DND-41 (cell line): Measurements from ENCODE around the gene KANSL1.

Experiments
- ATAC-seq: fragments of 200-7000 bp; cut with Tn5 transposase; 3 replicates; pipeline ENCODE4 v1.9.1; 2021; ENCODE audit warnings: low read depth; ENCODE audit not compliant: insufficient read depth
- DNase-seq: peaks from one replicate; pipeline ENCODE4 v3.0.0-alpha.2; 2020
- H2AFZ ChIP-seq: 2 replicates; pipeline ENCODE4 v1.6.0; 2012; ENCODE audit warnings: low read depth, low read length
- H3K27ac ChIP-seq: 2 replicates; pipeline ENCODE4 v1.5.1; 2012; ENCODE audit warnings: low read length, inconsistent platforms
- H3K27me3 ChIP-seq: fragments of 200-600 bp; sonication (generic); 2 replicates; pipeline ENCODE4 v1.6.0; 2012; ENCODE audit warnings: low read length, mild to moderate bottlenecking, inconsistent platforms; ENCODE audit not compliant: insufficient read depth, poor library complexity
- H3K36me3 ChIP-seq: 2 replicates; pipeline ENCODE4 v1.5.1; 2012; ENCODE audit warnings: low read length, inconsistent platforms; ENCODE audit not compliant: insufficient read depth
- H3K4me1 ChIP-seq: 2 replicates; pipeline ENCODE4 v1.5.1; 2012; ENCODE audit warnings: mild to moderate bottlenecking, low read length; ENCODE audit not compliant: insufficient read depth
- H3K4me2 ChIP-seq: 2 replicates; pipeline ENCODE4 v1.6.0; 2012; ENCODE audit warnings: mild to moderate bottlenecking, moderate library complexity, low read length, inconsistent platforms; ENCODE audit not compliant: insufficient read depth
- H3K4me3 ChIP-seq, 2 experiments: fragments of 200-600 bp in 1 of 2; shearing (Covaris generic) in 1 of 2; 2 replicates each; pipeline ENCODE4 v1.5.1; 2012 to 2016; ENCODE audit warnings: inconsistent platforms in 2 of 2, low read length in 2 of 2, mild to moderate bottlenecking in 2 of 2, low read depth in 1 of 2, moderate library complexity in 1 of 2
- H3K79me2 ChIP-seq: 2 replicates; pipeline ENCODE4 v1.6.0; 2012; ENCODE audit warnings: low read length, inconsistent platforms; ENCODE audit not compliant: insufficient read depth
- H3K9ac ChIP-seq: 2 replicates; pipeline ENCODE4 v1.6.0; 2012; ENCODE audit warnings: low read depth, mild to moderate bottlenecking, inconsistent platforms, low read length, moderate library complexity
- H3K9me3 ChIP-seq: 2 replicates; pipeline ENCODE4 v1.5.1; 2012; ENCODE audit warnings: low read length, moderate library complexity, mild to moderate bottlenecking, inconsistent platforms; ENCODE audit not compliant: insufficient read depth, severe bottlenecking
- H4K20me1 ChIP-seq: 2 replicates; pipeline ENCODE4 v1.6.0; 2012; ENCODE audit warnings: low read length; ENCODE audit not compliant: insufficient read depth
- EZH2 ChIP-seq: IDR thresholded peaks from 3 replicates; pipeline ENCODE4 v1.6.1; 2012; ENCODE audit warnings: borderline replicate concordance, low read depth, mild to moderate bottlenecking, moderate library complexity, low read length, inconsistent platforms; ENCODE audit not compliant: severe bottlenecking
- TF ChIP-seq, protein P1 (sequence below): IDR thresholded peaks from 2 replicates; pipeline ENCODE4 v1.5.1; 2012; ENCODE audit warnings: borderline replicate concordance, low read length, moderate library complexity, mild to moderate bottlenecking; ENCODE audit not compliant: poor library complexity, severe bottlenecking; ENCODE audit errors: extremely low read depth

Gene KANSL1

DNA sequence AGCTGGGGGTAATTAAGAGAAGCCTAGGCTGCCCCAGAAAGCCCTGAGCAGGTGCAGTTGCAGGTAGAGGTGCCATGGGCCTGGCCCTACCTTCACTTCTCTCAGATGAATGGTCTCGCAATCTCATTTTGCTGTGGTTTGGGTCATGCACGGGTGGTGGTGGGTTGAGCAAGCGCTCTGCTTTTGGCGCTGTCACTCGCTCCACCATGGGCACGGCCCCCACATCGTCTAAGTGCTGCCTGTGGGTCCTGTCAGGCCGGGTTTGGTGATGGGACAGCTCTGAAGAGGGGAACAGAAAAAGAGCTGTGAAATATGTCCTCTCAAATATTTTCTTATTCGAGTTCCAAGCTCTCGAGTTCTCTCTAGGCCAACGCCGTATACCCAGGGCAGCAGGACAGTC lies 154.3 kb downstream of the KANSL1 start:
- H3K36me3 ChIP-seq, result peaks cover 99% of the 10 kb centered on the region

DNA sequence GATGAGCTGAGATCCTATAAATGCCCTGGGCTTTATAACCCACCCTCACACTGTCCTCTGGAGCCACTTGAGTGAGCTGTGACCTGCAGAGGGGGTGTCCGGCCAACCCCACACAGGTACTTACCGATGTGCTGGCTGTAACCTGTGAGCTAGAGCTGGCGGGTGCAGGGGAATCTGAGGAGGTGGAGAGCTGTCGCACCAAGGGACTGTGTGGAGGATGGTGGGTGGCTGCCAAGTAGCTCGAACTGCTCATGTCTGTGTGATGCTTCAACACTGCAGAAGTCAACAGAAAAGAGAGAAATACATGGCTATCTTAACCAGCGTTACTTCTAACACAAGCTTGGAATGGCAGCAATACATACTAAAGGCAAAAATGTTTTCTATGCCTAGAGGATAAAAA lies 154.8 kb downstream of the KANSL1 start:
- Histone ChIP-seq H3K27me3 (no peaks in the 10 kb centered on the region), H4K20me1 (peaks cover 15% of the 10 kb centered on the region), H3K9ac (no peak overlapping the region), H3K4me2 (no peak overlapping the region), H3K36me3 (peaks cover 99% of the 10 kb centered on the region), H3K27ac (no peak overlapping the region), H2AFZ (no peak overlapping the region), H3K79me2 (peaks cover 7% of the 10 kb centered on the region; the same call in 1 of the 2 replicates), H3K4me3 (no peak overlapping the region), H3K4me1 (no peaks in the 10 kb centered on the region), H3K9me3 (no peaks in the 10 kb centered on the region)
- TF ChIP-seq, protein P1, sequence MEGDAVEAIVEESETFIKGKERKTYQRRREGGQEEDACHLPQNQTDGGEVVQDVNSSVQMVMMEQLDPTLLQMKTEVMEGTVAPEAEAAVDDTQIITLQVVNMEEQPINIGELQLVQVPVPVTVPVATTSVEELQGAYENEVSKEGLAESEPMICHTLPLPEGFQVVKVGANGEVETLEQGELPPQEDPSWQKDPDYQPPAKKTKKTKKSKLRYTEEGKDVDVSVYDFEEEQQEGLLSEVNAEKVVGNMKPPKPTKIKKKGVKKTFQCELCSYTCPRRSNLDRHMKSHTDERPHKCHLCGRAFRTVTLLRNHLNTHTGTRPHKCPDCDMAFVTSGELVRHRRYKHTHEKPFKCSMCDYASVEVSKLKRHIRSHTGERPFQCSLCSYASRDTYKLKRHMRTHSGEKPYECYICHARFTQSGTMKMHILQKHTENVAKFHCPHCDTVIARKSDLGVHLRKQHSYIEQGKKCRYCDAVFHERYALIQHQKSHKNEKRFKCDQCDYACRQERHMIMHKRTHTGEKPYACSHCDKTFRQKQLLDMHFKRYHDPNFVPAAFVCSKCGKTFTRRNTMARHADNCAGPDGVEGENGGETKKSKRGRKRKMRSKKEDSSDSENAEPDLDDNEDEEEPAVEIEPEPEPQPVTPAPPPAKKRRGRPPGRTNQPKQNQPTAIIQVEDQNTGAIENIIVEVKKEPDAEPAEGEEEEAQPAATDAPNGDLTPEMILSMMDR, result no peak
- no peak for TF ChIP-seq EZH2
- DNase-seq (no peak), ATAC-seq (no peak)

More for the DNA sequence above, 154.3 kb downstream of the KANSL1 start:
- Histone ChIP-seq H3K4me3 (no peak overlapping the region), H3K9me3 (no peaks in the 10 kb centered on the region), H3K27me3 (no peaks in the 10 kb centered on the region), H3K27ac (no peak overlapping the region), H3K9ac (no peak overlapping the region), H3K4me1 (no peaks in the 10 kb centered on the region), H4K20me1 (peaks cover 15% of the 10 kb centered on the region), H2AFZ (no peak overlapping the region), H3K79me2 (peaks cover 9% of the 10 kb centered on the region; the same call in 1 of the 2 replicates), H3K4me2 (no peak overlapping the region)
- no peak for DNase-seq
- no peak for TF ChIP-seq EZH2
- TF ChIP-seq, protein P1, result no peak
- no peak for ATAC-seq

DNA sequence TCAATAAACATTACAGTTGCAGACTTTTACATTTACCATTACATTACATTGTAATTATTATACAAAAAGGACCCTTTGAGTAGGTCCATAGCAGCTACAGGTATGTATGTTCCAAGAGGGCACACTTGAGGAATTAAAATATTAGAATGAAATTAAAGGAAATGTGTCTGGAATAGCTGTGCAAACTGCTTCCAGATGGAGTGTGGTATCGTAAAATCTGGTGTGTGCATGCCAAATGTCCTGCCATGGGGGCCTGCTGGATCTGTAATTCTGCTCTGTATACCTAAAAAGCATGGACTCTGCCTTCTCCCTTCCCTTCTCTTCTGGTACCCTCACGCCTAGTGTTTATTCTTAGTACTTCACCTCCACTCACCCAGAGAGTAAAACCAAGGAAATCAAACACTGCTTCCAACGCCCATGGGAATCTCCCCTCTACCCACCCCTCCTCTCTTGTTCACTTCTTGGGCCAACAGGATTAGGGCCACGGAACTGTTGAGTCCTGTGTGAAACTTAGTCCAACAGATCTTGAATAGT lies 155.4 kb downstream of the KANSL1 start:
- DNase-seq, result no peak
- Histone ChIP-seq H3K4me1 (no peaks in the 10 kb centered on the region), H3K4me2 (no peak overlapping the region), H3K27me3 (no peaks in the 10 kb centered on the region), H3K79me2 (peaks cover 4% of the 10 kb centered on the region; the same call in 1 of the 2 replicates), H3K9ac (no peak overlapping the region), H3K4me3 (no peak overlapping the region), H3K9me3 (no peaks in the 10 kb centered on the region), H2AFZ (no peak overlapping the region), H3K36me3 (peaks cover 99% of the 10 kb centered on the region), H4K20me1 (peaks cover 20% of the 10 kb centered on the region), H3K27ac (no peak overlapping the region)
- TF ChIP-seq, protein P1, result no peak
- TF ChIP-seq EZH2, result no peak
- no peak for ATAC-seq
